Stimulated activated CD4-positive, alpha-beta T cell treated with anti-CD3 and anti-CD28 coated beads, TNF-alpha, amount 100 ng/mL, for 48 hours (primary cell): Measurements from ENCODE around the gene PTPRD.
"Not testable (repeated sequence)": the region's sequence is repeated elsewhere in the genome, so short reads cannot be mapped to it uniquely, and the experiment has no call there.

ENCODE experiments used
- DNase-seq, 3 donors: peaks; one replicate each; pipeline ENCODE4 v3.0.0-alpha.2; 2020; ENCODE audit warnings: low read depth in 3 of 3

Gene PTPRD

GRCh38 chr9:9499546-9499945 lies 1113.3 kb downstream of the PTPRD start:
- no peak for DNase-seq

DNA sequence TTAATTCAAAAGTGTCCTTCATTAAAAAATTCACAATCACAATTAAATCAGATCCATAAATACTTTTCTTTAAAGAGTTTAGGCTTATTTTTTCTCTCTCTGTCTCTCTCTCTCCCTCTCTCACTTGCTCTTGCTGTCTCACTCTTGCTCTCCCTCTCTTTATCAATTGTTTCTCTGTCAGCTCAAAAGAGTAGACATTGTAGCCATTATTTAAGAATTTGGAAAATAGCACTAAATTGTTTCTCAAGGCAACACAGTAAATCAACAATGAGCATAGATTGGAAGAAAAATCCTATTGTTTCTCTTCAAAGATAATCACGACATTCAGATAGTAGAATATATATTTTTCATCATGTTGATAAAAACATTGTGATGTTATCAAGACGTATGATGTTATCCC lies 1114.0 kb downstream of the PTPRD start:
- DNase-seq: no peak

DNA sequence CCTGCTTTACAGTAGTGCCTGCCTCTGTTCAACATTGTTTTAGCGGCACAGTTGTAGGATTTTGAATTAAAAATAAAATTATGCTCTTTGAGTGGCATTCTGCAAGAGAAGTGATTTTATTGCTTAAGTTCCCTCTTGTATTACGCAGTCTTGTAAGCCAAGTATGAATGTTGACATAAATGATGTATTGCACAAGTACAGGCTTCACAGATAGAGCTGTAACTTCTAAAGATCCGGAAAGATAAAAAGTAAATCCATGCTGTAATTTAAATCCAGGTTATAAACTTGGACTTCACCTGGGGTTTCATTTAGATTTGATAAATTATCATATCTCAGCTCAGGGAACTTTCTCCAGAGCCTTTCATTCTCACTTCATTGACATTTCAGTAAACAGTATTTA lies 1114.7 kb downstream of the PTPRD start:
- no peak for DNase-seq

- DNase-seq: no peak
Measured at GRCh38 chr9:9494336-9494735, 1118.5 kb downstream of the PTPRD start.

DNA sequence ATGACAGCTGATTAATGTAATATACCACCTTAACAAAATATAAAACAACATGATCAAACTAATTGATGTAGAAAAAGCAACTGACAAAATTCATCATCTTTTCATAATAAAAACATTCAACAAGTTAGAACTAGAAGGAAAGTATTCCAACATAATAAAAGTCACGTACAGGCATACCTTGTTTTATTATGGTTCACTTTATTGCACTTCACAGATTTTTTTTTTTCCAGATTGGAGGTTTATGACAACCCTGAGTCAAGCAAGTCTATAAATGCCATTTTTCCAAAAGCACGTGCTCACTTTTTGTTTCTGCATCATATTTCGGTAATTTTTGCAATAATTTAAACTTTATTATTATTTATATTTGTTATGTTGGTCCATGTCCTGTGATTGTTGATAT lies 1120.3 kb downstream of the PTPRD start:
- no peak for DNase-seq

GRCh38 chr9:9489183-9489582 lies 1123.6 kb downstream of the PTPRD start:
- DNase-seq: no peak

- no peak for DNase-seq
Measured at GRCh38 chr9:9483175-9483574, 1129.6 kb downstream of the PTPRD start.

DNA sequence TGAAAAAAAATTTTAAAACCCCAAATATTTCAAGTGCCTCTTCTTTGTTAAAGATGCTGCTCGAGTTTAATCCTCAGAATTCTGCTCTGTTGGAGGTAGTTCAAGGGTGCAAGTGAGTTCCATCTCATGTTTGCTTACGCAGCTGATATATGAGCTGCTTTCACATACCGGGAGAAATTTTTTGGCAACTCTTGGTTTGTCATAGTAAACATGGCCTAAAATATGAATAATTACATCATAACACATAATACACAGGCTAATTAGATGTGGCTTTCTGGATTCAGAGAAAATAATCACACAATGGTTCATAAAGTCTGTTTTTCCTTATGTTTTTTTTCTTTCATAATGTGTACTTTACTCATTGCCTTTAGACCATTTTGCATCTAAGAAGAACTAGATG lies 1134.1 kb downstream of the PTPRD start:
- DNase-seq: no peak

GRCh38 chr9:9469271-9469670 lies 1143.5 kb downstream of the PTPRD start:
- DNase-seq: no peak

GRCh38 chr9:9441874-9442273 lies 1170.9 kb downstream of the PTPRD start:
- not testable (repeated sequence) for DNase-seq

GRCh38 chr9:9437641-9438040 lies 1175.2 kb downstream of the PTPRD start:
- no peak for DNase-seq

- DNase-seq: not testable (repeated sequence)
Measured at GRCh38 chr9:9426454-9426853, 1186.3 kb downstream of the PTPRD start.

- no peak for DNase-seq
Measured at GRCh38 chr9:9412241-9412640, 1200.6 kb downstream of the PTPRD start.

DNA sequence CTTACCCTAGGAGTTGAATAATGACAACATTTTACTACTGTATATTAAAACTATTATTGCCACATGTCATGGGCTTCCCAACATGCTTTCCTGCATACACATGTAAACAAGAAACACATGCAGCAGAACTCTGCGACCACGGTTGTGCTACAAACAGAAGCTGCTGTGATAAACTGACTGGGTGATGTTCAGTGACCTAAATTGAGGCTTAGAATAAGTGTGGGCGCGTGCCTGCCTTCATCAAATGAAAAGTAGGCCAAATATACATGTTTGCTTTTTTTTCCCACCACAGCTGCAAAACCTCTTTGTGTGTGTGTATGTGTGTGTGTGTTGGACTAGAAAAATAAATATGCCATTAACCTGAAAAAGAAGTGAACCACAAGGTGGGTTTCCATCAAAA lies 1202.1 kb downstream of the PTPRD start:
- DNase-seq: no peak

DNA sequence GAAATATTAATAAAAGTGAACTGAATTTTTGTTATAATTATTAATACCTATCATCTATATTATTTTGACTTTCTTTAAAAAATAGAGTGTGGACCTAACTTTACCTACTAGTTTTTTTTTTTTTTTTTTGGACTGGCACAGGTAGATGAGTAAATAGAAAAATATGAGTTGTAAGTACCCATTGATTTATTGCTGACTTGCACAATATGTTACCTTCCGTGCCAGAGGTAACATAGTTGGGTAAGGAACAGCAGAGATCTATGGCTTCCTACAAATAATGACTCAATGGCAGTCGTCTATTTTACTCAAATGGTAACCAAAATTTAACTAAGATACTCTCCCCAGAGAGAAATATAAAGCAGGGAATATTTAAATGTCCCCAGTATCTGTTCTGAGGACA lies 1212.8 kb downstream of the PTPRD start:
- no peak for DNase-seq

- DNase-seq: no peak
Measured at GRCh38 chr9:9396518-9396917, 1216.3 kb downstream of the PTPRD start.

GRCh38 chr9:9395539-9395938 lies 1217.3 kb downstream of the PTPRD start:
- DNase-seq: no peak

- no peak for DNase-seq
Measured at GRCh38 chr9:9392755-9393154, 1220.0 kb downstream of the PTPRD start.

GRCh38 chr9:9389904-9390303 lies 1222.9 kb downstream of the PTPRD start:
- no peak for DNase-seq

DNA sequence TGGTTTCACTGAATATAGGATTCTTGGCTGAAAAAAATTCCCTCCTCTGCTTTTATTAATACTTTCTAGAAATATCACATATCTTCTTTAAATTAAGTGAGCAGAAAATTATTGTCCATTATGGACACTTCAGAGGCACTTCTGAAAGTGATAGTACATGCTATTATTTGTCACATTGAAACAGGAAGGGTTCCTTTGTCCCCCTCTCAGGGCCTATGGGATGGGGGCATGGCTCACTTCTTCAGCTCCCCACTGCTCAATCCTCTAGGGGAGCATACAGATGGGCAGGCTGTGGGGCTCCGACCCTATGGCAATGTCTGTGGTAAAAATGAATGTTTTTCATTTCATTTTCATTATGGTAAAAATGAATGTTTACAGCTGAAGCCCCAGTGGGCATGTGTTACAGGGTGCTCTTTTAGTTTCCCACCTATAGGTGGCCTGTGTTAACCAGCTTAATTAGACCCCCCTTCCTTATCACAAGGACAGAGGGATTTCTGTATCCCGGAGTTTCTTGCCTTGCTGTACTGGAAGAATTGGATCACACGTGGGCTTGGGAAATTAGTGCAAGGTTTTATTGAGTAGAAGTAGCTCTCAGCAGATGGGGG lies 1225.2 kb downstream of the PTPRD start:
- no peak for DNase-seq

DNA sequence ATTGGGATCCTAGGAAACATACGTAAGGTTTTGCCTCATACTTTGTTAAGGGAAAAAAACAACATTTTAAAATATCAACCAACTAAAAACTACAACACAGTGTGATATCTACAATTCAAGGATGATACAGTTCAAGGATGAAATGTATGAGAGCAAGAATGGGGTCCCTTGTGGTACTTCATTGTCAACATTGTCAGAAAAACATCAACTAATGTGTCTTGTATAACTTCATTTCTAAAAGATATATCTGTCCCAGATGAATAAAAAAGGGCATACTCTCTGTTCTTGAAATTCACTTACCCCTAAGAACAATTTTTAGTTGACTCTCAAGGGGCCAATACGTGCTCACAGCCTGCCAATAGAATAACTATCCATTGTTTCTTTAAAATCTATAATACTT lies 1250.5 kb downstream of the PTPRD start:
- DNase-seq: no peak

GRCh38 chr9:9352877-9353481 lies 1259.8 kb downstream of the PTPRD start:
- no peak for DNase-seq

DNA sequence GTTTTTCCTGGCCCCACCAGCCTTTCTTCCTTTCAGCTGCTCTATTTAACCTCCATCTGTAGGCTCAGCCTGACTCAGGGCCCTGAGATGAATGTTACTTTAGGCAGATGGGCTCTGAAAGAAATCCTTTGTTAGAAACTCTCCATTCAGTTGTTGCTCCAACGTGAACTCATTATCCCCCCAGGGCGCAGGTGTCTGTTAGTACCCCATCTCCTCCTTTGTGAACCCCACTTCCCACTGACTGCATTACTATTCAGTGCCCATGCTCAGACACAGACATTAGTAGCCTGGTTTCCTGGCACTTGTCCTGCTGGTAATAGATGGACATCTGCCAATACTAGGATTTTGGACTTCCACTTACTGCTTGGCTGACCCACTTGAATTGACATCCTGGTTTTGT lies 1271.6 kb downstream of the PTPRD start:
- DNase-seq: no peak

GRCh38 chr9:9337129-9337528 lies 1275.7 kb downstream of the PTPRD start:
- DNase-seq: no peak
